Left ventricle myocardium inferior (tissue), 1 donor: ENCODE measurements around the gene STKLD1. TPM values are rescaled to one million over a fixed set of nuclear protein-coding genes. Genes with fewer than 3 reads are reported as not detected.
"Not testable (repeated sequence)": the region's sequence is repeated elsewhere in the genome, so short reads cannot be mapped to it uniquely, and the experiment has no call there.

Experiments used
- DNase-seq: peaks from one replicate; pipeline ENCODE4 v3.0.0-alpha.2; 2020
- H3K27ac ChIP-seq: fragments of 200-600 bp; replicated peaks from 2 replicates; pipeline ENCODE4 v1.8.0; 2021
- H3K27me3 ChIP-seq: fragments of 200-600 bp; 2 replicates; pipeline ENCODE4 v1.8.0; 2021; ENCODE audit warnings: low read depth
- H3K36me3 ChIP-seq: fragments of 200-600 bp; 2 replicates; pipeline ENCODE4 v1.8.0; 2021
- H3K4me1 ChIP-seq: fragments of 200-600 bp; 2 replicates; pipeline ENCODE4 v1.8.0; 2021
- H3K4me3 ChIP-seq: fragments of 200-600 bp; 2 replicates; pipeline ENCODE4 v1.8.0; 2021; ENCODE audit warnings: mild to moderate bottlenecking, moderate library complexity
- H3K9me3 ChIP-seq: fragments of 200-600 bp; replicated peaks from 2 replicates; pipeline ENCODE4 v1.8.0; 2021
- intact Hi-C: fragments of 100-400 bp; cut with micrococcal nuclease; formaldehyde crosslinking; loops from one replicate; pipeline ENCODE4 v1.11.0; 2022
- total RNA-seq: library from RNA; stranded (reverse); fragmentation: NEBNext Ultra II Directional; extraction: Animal tissue kit (Norgen Biotek cat#: 25700); gene quantifications from one replicate; pipeline ENCODE4 v1.2.1, GENCODE V29; 2021
- TF ChIP-seq, protein P1 (sequence below): fragments of 200-600 bp; IDR thresholded peaks from 2 replicates; pipeline ENCODE4 v1.8.0; 2021; ENCODE audit warnings: antibody characterized with exemption, mild to moderate bottlenecking, borderline replicate concordance
- donor health status: DM: no; HTN: yes; CAD: no; lungs with severe emphysema.

Gene STKLD1
- total RNA-seq, 1 donor from 2014 or later, result not detected

DNA sequence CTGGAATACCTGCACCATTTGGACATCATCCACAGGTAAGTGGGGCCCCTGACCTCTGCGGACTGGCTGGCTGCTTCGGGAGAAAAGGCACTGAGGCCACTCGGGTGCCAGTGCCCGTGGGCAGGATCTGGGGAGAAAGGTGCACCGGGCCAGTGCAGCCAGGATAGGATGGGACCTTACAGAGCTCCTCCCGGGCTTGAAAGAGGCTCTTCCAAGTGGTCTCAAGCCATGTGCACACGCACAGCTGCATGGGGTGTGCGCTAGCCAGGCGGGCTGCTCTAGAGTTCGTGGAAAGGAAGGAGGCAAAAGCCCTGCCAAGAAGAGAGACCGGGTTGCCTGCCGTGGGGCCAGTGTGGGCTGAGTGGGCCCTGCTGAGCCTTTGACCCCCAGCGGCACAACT is 13.4 kb downstream of the STKLD1 start:
- TF ChIP-seq, protein P1, sequence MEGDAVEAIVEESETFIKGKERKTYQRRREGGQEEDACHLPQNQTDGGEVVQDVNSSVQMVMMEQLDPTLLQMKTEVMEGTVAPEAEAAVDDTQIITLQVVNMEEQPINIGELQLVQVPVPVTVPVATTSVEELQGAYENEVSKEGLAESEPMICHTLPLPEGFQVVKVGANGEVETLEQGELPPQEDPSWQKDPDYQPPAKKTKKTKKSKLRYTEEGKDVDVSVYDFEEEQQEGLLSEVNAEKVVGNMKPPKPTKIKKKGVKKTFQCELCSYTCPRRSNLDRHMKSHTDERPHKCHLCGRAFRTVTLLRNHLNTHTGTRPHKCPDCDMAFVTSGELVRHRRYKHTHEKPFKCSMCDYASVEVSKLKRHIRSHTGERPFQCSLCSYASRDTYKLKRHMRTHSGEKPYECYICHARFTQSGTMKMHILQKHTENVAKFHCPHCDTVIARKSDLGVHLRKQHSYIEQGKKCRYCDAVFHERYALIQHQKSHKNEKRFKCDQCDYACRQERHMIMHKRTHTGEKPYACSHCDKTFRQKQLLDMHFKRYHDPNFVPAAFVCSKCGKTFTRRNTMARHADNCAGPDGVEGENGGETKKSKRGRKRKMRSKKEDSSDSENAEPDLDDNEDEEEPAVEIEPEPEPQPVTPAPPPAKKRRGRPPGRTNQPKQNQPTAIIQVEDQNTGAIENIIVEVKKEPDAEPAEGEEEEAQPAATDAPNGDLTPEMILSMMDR, result no peak
- H3K4me1 ChIP-seq, result no peaks in the 10 kb centered on the region
- DNase-seq, result no peak
- H3K27me3 ChIP-seq, result peaks cover 39% of the 10 kb centered on the region
- H3K27ac ChIP-seq, result no peak overlapping the region
- H3K9me3 ChIP-seq, result no peaks in the 10 kb centered on the region
- intact Hi-C loops, result no loop called here
- no peak overlapping the region for H3K4me3 ChIP-seq
- no peaks in the 10 kb centered on the region for H3K36me3 ChIP-seq

DNA sequence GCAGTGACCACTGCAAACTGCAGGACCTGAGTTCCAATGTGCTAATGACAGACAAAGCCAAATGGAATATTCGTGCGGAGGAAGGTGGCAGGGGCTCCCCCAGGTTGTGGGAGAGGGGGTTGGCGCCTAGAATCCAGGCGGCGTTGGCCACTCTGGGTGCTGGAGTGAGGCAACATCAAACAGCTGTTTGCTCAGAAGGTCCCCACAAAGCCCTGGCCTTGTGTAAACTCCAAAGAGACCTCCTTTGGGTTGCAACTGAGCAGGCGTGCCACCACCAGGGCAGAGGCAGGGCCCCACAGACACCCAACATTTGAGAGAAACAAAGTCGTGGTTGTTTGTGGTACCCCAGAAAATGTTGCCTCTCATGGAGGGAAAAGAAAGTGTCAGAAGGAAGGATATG is 14.5 kb downstream of the STKLD1 start:
- Histone ChIP-seq H3K27me3 (peaks cover 50% of the 10 kb centered on the region), H3K27ac (no peak overlapping the region), H3K4me1 (no peaks in the 10 kb centered on the region), H3K36me3 (no peaks in the 10 kb centered on the region), H3K4me3 (no peak overlapping the region), H3K9me3 (no peaks in the 10 kb centered on the region)
- no peak for DNase-seq
- intact Hi-C loops, result no loop called here
- TF ChIP-seq, protein P1, result no peak

DNA sequence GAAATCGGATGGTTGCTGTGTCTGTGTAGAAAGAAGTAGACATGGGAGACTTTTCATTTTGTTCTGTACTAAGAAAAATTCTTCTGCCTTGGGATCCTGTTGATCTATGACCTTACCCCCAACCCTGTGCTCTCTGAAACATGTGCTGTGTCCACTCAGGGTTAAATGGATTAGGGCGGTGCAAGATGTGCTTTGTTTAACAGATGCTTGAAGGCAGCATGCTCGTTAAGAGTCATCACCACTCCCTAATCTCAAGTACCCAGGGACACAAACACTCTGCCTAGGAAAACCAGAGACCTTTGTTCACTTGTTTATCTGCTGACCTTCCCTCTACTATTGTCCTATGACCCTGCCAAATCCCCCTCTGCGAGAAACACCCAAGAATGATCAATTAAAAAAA is 15.3 kb downstream of the STKLD1 start:
- H3K36me3 ChIP-seq, DNase-seq, H3K4me1 ChIP-seq, intact Hi-C loops, H3K27ac ChIP-seq, H3K9me3 ChIP-seq, H3K4me3 ChIP-seq: not testable (repeated sequence)
- H3K27me3 ChIP-seq, result peaks cover 55% of the 10 kb centered on the region

DNA sequence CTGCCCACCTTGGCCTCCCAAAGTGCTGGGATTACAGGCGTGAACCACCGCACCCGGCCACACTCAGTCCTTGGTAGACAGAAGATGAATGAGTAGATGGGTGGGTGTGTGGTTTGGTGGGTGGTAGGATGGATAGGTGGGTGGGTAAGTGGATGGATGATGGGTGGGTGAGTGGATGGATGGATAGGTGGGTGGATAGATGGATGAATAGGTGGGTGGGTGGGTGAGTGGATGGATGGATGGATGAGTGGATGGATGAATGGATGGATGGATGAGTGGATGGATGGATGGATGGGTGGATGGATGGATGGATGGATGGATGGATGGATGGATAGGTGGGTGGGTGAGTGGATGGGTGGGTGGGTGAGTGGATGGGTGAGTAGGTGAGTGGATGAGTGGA is 16.1 kb downstream of the STKLD1 start:
- H3K36me3 ChIP-seq, H3K27ac ChIP-seq, H3K9me3 ChIP-seq, H3K4me3 ChIP-seq, H3K4me1 ChIP-seq, intact Hi-C loops, DNase-seq: not testable (repeated sequence)
- peaks cover 55% of the 10 kb centered on the region for H3K27me3 ChIP-seq

DNA sequence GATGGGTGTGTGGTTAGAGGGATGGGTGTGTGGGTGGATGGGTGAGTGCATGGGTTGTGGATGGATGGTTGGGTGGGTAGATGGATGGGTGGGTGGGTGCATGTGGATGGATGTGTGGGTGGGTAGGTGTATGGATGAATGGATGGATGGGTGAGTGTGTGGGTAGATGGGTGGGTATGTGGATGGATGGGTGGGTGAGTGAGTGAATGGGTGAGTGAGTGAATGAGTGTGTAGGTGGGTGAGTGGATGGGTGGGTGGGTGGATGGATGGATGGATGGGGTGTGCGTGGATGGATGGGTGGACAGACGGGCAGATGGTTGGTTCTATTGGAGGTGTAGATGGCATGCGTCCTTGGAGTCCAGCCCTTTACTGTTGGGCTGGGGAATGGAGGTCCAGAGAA is 17.2 kb downstream of the STKLD1 start:
- DNase-seq, result no peak
- Histone ChIP-seq H3K27me3 (peaks cover 55% of the 10 kb centered on the region), H3K27ac (no peak overlapping the region), H3K4me1 (no peaks in the 10 kb centered on the region), H3K4me3 (no peak overlapping the region), H3K36me3 (no peaks in the 10 kb centered on the region), H3K9me3 (no peaks in the 10 kb centered on the region)
- TF ChIP-seq, protein P1, result no peak
- intact Hi-C loops, result no loop called here

DNA sequence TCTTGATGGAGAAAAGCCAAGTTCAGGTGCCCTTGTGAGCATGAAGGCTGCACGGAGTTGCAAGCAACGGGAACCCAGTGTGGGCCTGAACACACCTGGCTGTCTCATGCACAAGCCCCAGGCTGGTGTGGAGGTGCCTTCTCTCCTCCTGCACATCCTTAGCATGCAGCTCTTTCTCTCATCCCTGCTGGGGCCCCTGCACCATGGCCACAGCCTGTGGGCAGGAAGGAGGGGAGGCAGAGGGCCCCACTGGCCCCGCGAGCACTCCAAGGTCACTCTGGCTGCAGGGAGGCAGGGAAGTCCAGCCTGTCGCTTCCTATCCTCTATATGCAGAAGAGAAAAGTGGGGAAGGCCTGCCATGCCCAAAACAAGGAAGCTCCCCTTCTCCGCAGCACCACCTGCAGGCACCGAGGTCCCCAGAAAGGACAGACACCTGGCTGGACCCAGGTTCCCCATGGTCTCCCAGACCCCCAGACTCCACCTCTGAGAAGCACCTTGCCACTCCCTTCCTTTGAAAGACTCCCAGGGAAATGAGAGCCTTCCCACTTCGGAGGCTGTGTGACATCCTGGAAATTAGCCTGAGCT is 18.6 kb downstream of the STKLD1 start:
- Histone ChIP-seq H3K4me1 (no peaks in the 10 kb centered on the region), H3K27me3 (peaks cover 49% of the 10 kb centered on the region), H3K27ac (no peak overlapping the region), H3K4me3 (no peak overlapping the region), H3K9me3 (no peaks in the 10 kb centered on the region), H3K36me3 (no peaks in the 10 kb centered on the region)
- TF ChIP-seq, protein P1, result no peak
- DNase-seq, result no peak
- intact Hi-C loops, result no loop called here

DNA sequence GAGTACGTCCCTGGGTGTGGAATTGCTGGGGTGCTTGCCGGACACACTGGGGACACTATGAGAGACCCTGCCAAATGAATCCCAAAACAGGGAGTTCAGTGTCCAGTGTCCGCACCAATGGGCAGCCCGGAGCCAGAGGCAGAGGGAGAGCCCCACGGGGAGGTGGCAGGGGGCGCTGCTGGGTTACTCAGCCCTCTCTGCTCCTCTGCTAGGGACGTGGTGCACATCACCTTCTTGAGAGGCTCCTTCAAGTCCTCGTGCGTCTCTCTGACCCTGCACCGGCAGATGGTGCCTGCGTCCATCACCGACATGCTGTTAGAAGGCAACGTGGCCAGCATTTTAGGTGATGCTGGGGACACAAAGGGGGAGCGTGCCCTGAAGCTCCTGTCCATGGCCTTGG is 20.8 kb downstream of the STKLD1 start:
- TF ChIP-seq, protein P1, result no peak
- Histone ChIP-seq H3K27me3 (peaks cover 37% of the 10 kb centered on the region), H3K4me1 (no peaks in the 10 kb centered on the region), H3K9me3 (no peaks in the 10 kb centered on the region), H3K36me3 (peaks cover 4% of the 10 kb centered on the region), H3K27ac (no peak overlapping the region), H3K4me3 (no peak overlapping the region)
- intact Hi-C loops, result no loop called here
- no peak for DNase-seq
